H1 (cell line): ENCODE data around the gene BAG2. TPM values are rescaled to one million over a fixed set of nuclear protein-coding genes. Genes with fewer than 3 reads are reported as not detected.

Source experiments
- POU5F1 ChIP-seq: IDR thresholded peaks from 2 replicates; pipeline ENCODE4 v1.6.1; 2011; ENCODE audit warnings: low read depth, mild to moderate bottlenecking, low read length, moderate library complexity
- SP4 ChIP-seq: IDR thresholded peaks from 2 replicates; pipeline ENCODE4 v1.6.1; 2012; ENCODE audit warnings: low read length, inconsistent platforms
- TBP ChIP-seq: IDR thresholded peaks from 2 replicates; pipeline ENCODE4 v1.6.1; 2011; ENCODE audit warnings: low read depth, low read length, improper control_type of control experiment
- polyA plus RNA-seq, 7 experiments: library from polyadenylated mRNA; depleted of rRNA in 3 of 7; stranded (reverse) in 5 of 7; unstranded in 2 of 7; fragments of >200 nt in 5 of 7; fragments of 200-250 nt in 2 of 7; gene quantifications; 1 replicate in 5 of 7; 2 replicates in 1 of 7; 4 replicates in 1 of 7; pipeline versions ENCODE4 v1.2.1 to v1.2.3, GENCODE V29; 2011 to 2013; ENCODE audit warnings: missing spikeins in 2 of 7, mixed read lengths in 2 of 7
- total RNA-seq: library from RNA; stranded (reverse); fragmentation: NEBNext Ultra II Directional; extraction: Animal tissue kit (Norgen Biotek cat#: 25700); gene quantifications from 2 replicates; pipeline ENCODE4 v1.2.1, GENCODE V29; 2021

The BAG2 gene
- total and polyA plus RNA-seq, 2 of the 8 experiments (the other 6 are each of a cell fraction or from before 2014, with no cell fraction given) = 4.4 to 7.4 TPM

DNA sequence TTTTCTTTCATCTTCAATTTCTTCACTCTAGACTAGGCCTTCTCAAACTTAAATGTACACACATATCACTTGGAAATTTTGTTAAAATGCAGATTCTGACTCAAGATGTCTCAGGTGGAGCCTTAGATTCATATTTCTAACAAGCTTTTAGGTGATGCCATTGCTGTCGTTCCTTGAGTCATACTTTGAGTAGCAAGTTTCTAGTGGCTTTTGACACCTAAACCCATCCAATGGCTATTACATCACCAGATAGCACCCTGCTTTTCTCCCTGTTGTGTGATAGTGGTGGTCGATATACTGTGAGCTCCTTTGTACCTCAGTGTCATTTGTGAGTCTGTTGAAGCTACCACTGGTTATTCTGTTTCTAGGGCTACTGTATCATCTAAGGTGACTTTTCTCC, 34.8 kb upstream of the BAG2 start (continued):
- TF ChIP-seq TBP (no peak), POU5F1 (no peak), SP4 (no peak)
